Measurements from ENCODE around the gene BCL7C.
A peak's percentile ranks its signal among the peaks of the same experiment; 100 is the strongest.

Gene BCL7C

DNA sequence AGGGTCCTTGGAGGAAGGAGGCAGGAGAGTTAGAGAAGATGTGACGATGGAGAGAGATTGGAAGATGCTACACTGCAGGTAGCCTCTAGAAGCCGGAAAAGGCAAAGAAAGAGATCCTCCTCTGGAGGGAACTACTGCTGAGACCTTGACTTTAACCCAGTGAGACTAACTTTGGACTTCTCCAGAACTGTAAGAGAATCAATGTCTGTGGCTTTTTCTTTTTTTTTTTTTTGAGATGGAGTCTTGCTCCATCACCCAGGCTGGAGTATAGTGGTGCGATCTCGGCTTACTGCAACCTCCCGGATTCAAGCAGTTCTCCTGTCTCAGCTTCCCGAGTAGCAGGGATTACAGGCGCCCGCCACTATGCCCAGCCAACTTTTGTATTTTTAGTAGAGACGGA is 8.7 kb downstream of the BCL7C start:
- DNase-seq (ENCODE audit: extremely low spot score): no peak
- CTCF ChIA-PET: interaction anchor here (0.5 kb wide), 1 partner anchor 42 kb away, joined by 3 read pairs; no protein-coding TSS in a partner anchor
- TF ChIP-seq FOXA1 (IDR thresholded peaks at IDR 0.05) (no peak), HDGF (IDR thresholded peaks at IDR 0.05; ENCODE audit: borderline replicate concordance) (no peak), SP1 (IDR thresholded peaks at IDR 0.05) (no peak), ARNT (IDR thresholded peaks at IDR 0.05) (no peak), FOXM1 (IDR thresholded peaks at IDR 0.05; ENCODE audit: borderline replicate concordance) (no peak), NFRKB (IDR thresholded peaks at IDR 0.05) (no peak), ELF4 (IDR thresholded peaks at IDR 0.05) (no peak), SUZ12 (IDR thresholded peaks at IDR 0.05) (no peak), FOXK2 (IDR thresholded peaks at IDR 0.05) (no peak), L3MBTL2 (conservative IDR thresholded peaks at IDR 0.05) (no peak), CTBP1 (IDR thresholded peaks at IDR 0.05; ENCODE audit: borderline replicate concordance) (no peak), LEF1 (IDR thresholded peaks at IDR 0.05; ENCODE audit: borderline replicate concordance) (no peak), BHLHE40 (IDR thresholded peaks at IDR 0.05; ENCODE audit: borderline replicate concordance) (no peak)
- TF ChIP-seq, protein P1, sequence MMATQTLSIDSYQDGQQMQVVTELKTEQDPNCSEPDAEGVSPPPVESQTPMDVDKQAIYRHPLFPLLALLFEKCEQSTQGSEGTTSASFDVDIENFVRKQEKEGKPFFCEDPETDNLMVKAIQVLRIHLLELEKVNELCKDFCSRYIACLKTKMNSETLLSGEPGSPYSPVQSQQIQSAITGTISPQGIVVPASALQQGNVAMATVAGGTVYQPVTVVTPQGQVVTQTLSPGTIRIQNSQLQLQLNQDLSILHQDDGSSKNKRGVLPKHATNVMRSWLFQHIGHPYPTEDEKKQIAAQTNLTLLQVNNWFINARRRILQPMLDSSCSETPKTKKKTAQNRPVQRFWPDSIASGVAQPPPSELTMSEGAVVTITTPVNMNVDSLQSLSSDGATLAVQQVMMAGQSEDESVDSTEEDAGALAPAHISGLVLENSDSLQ (IDR thresholded peaks at IDR 0.05): no peak
- POLR2A ChIA-PET: interaction anchor here (4.6 kb wide), 1 partner anchor 10 kb away, joined by 21 read pairs; no protein-coding TSS in a partner anchor

DNA sequence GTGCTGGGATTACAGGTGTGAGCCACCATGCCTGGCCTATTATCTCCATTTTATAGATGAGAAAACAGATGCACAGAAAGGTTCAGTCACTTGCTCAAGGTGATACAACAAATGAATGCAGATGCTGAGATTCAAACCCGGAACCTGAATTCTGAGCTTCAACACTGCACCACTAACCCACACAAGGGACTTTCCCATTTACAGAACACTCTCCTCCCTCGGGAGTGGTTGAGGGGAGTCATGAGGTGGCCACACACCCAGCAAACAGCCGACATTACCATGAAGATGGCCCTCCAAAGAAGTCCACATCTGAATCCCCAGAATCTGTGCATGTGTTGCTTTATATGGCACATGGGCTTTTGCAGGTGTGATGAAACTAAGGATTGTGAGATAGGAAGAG is 9.1 kb downstream of the BCL7C start:
- ChIA-PET CTCF (interaction anchor here (0.5 kb wide), 1 partner anchor 41 kb away, joined by 3 read pairs; no protein-coding TSS in a partner anchor), POLR2A (interaction anchor here (4.6 kb wide), 1 partner anchor 9 kb away, joined by 21 read pairs; no protein-coding TSS in a partner anchor)
- no peak for TF ChIP-seq FOXA1 (IDR thresholded peaks at IDR 0.05)
- TF ChIP-seq ARNT (IDR thresholded peaks at IDR 0.05): no peak
- TF ChIP-seq SUZ12 (IDR thresholded peaks at IDR 0.05): no peak
- no peak for TF ChIP-seq NFRKB (IDR thresholded peaks at IDR 0.05)
- TF ChIP-seq ELF4 (IDR thresholded peaks at IDR 0.05): no peak
- no peak for TF ChIP-seq FOXK2 (IDR thresholded peaks at IDR 0.05)
- no peak for TF ChIP-seq LEF1 (IDR thresholded peaks at IDR 0.05; ENCODE audit: borderline replicate concordance)
- no peak for TF ChIP-seq HDGF (IDR thresholded peaks at IDR 0.05; ENCODE audit: borderline replicate concordance)
- TF ChIP-seq SP1 (IDR thresholded peaks at IDR 0.05): no peak
- no peak for TF ChIP-seq ZNF384 (IDR thresholded peaks at IDR 0.05)
- TF ChIP-seq, protein P1 (IDR thresholded peaks at IDR 0.05): no peak

DNA sequence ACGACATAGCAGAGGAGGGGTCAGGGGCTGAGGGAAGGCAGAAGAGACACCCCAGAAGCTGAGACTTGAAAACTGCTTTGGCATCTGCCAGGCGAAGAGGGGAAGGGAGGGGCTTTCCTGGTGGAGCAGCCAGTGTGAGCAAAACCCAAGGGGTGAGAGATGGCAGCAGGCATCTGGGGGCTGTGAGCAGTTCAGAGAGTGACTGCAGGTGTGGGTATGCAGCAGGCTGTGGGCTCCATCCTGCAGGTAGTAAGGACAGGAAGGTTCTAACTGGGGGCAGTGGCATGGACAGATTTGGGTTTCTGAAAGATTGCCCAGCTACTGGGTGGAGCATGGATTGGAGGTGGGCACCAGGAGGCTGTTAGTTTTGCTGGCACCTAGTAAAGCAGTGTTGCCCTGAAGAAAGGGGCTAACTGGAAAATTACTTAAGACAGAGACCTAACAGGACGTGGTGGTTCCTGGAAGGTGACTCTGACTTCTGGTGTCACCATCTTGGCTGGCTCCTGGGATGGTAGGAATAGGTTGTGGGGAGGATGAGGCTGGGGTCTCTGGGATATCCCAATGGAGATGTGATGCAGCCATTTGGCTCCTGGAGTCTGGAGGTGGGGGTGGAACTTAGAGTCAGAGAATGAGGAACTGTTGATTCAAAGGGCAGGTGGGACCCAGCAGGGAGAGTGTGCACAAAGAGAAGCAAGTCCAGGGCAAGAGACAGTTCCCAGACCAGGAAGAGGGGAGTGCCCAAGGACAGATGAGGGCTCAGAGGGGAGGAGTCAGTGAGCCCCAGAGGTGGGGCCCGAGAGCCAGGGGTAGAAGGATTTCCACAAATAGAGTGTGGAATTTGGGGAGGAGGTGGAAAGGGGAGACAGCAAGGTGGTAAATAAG is 11.2 kb downstream of the BCL7C start:
- TF ChIP-seq SUZ12 (IDR thresholded peaks at IDR 0.05) (no peak), TARDBP (IDR thresholded peaks at IDR 0.05) (no peak), ELF4 (IDR thresholded peaks at IDR 0.05) (no peak), FOXM1 (IDR thresholded peaks at IDR 0.05; ENCODE audit: borderline replicate concordance) (no peak)
- ChIA-PET POLR2A (interaction anchor here (0.8 kb wide), 1 partner anchor 10 kb away, joined by 3 read pairs; no protein-coding TSS in a partner anchor), CTCF (no interaction called here)
- DNase-seq (ENCODE audit: extremely low spot score): no peak

More for the DNA sequence above, 9.1 kb downstream of the BCL7C start:
- no peak for DNase-seq (ENCODE audit: extremely low spot score)

DNA sequence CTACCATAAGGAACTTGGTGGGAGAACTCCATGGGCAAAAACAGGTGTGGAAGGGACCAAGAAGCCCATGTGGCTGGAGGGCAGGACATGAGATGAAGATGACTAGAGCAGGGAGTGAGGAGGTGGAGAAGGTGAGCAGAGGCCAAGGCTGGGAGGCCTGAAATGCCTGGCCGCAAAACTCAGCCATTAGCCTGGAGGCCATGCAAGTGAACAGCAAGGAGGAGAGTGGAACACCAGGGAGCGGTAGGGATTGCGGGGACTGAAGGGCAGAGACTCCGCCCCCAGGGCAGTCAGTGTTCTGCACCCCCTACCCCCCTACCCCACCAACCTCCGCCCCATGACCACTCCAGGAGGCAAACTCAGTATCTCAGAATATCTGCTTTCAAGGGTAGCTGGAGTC is 17.0 kb downstream of the BCL7C start:
- POLR2A ChIA-PET: interaction anchor here (1.4 to 5.6 kb wide), 6 partner anchors 8 to 70 kb away, joined by 3 to 55 read pairs (median 42); partner anchors contain the start of genes BCL7C and CTF1
- CTCF ChIA-PET: interaction anchor here (1.0 to 1.1 kb wide), 2 partner anchors 16 to 65 kb away, joined by 3 to 4 read pairs; no protein-coding TSS in a partner anchor
- DNase-seq (ENCODE audit: extremely low spot score): peak; percentile 61
- no peak for TF ChIP-seq ELF4 (IDR thresholded peaks at IDR 0.05)

DNA sequence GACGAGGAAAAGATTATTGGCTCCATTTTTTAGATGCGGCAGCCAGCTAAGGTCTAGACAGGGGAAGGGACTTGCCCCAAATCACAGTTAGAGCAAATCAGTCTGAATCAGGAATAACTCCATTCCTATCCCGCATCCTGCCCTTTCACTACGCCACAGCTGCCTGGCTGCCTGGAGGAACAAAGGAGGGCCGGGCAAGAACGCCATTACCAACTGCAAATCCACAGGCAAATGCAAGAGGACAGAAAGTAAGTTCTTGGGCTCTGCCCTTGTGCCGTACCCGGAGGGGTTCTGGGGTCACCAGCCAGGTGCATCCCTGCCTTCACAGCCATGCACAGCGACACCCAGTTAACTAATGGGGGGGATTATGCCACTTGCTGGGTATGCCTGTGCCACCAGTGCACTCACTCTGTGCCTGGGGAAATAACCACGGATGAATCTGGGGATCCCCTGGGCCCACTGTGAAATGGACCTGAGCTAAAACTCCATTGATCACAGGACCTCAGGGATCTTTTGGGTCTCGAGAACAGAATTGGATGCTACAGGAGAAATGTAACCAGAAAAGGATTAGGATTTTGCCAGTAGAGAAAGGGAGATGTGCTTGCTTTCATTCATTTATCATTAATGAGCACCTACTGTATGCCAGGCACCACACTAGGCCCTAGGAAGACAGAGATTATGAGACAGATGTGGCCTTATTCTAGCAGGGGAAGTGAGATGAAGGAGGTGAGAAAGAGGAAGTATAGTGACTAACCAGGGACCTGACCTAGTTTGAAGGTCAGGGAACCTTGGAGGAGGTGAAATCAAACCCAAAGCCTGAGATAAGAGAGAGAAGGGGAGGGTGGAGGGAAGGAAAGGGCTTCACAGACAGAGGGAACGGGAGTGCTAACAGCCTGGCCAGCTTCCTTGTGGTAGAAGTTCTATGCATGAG is 17.7 kb downstream of the BCL7C start:
- POLR2A ChIA-PET: interaction anchor here (1.0 to 5.6 kb wide), 16 partner anchors 10 to 128 kb away, joined by 3 to 55 read pairs (median 14); partner anchors contain the start of genes BCL7C, CTF1, PHKG2 and ZNF629
- DNase-seq (ENCODE audit: extremely low spot score): no peak
- TF ChIP-seq ARNT (IDR thresholded peaks at IDR 0.05): no peak
- no peak for TF ChIP-seq FOXK2 (IDR thresholded peaks at IDR 0.05)
- TF ChIP-seq FOXM1 (IDR thresholded peaks at IDR 0.05; ENCODE audit: borderline replicate concordance): no peak
- TF ChIP-seq, protein P1 (IDR thresholded peaks at IDR 0.05): no peak
- TF ChIP-seq L3MBTL2 (conservative IDR thresholded peaks at IDR 0.05): no peak
- TF ChIP-seq CTBP1 (IDR thresholded peaks at IDR 0.05; ENCODE audit: borderline replicate concordance): no peak
- TF ChIP-seq FOXA1 (IDR thresholded peaks at IDR 0.05): no peak
- TF ChIP-seq HDGF (IDR thresholded peaks at IDR 0.05; ENCODE audit: borderline replicate concordance): no peak
- no peak for TF ChIP-seq NFRKB (IDR thresholded peaks at IDR 0.05)
- no peak for TF ChIP-seq SP1 (IDR thresholded peaks at IDR 0.05)
- no peak for TF ChIP-seq LEF1 (IDR thresholded peaks at IDR 0.05; ENCODE audit: borderline replicate concordance)
- TF ChIP-seq ELF4 (IDR thresholded peaks at IDR 0.05): no peak
- CTCF ChIA-PET: interaction anchor here (1.0 to 1.7 kb wide), 4 partner anchors 17 to 88 kb away, joined by 4 to 8 read pairs (median 4); no protein-coding TSS in a partner anchor

All from HEK293T (cell line).